ENCODE results near the gene PLBD2.

PLBD2 gene

GRCh38 chr12:113371808-113372207 is 13.4 kb downstream of the PLBD2 start:
- no peak for DNase-seq

DNA sequence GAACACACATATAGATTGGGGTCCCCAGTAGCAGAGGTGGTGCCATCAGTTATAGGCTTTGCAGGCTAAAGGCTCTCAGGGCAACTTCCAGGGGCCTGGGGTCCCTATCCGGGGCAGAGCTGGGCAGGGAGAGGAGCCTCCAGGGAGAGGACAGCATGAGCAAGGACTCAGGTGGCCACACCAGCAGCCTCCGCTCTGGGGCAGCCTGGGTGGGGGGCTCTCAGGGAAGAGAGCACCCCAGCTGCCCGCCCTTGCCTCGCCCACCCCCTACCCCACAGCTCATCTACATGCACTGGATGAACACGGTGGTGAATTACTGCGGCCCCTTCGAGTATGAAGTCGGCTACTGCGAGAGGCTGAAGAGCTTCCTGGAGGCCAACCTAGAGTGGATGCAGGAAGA is 14.0 kb downstream of the PLBD2 start:
- DNase-seq: no peak

GRCh38 chr12:113373440-113373839 is 15.1 kb downstream of the PLBD2 start:
- no peak for DNase-seq

GRCh38 chr12:113373969-113374368 is 15.6 kb downstream of the PLBD2 start:
- no peak for DNase-seq

- DNase-seq: no peak
Measured at GRCh38 chr12:113374823-113375428, 16.5 kb downstream of the PLBD2 start.

DNA sequence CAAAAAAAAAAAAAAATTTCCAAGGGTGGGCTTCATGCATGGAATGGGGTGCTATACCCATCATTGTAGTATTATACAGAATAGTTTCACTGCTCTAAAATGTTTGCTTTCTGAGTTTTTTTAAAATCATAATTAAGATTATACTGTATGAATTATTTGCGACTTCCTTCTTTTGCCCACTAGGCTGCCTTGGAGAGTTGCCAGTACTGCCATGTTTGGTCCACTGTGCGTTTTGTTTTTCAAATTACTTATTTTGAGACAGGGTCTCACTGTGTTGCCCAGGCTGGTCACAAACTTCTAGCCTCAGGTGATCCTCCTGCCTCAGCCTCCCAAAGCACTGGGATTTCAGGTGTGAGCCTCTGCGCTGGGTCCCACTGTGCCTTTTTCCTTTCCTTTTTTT is 19.9 kb downstream of the PLBD2 start:
- no peak for DNase-seq

DNA sequence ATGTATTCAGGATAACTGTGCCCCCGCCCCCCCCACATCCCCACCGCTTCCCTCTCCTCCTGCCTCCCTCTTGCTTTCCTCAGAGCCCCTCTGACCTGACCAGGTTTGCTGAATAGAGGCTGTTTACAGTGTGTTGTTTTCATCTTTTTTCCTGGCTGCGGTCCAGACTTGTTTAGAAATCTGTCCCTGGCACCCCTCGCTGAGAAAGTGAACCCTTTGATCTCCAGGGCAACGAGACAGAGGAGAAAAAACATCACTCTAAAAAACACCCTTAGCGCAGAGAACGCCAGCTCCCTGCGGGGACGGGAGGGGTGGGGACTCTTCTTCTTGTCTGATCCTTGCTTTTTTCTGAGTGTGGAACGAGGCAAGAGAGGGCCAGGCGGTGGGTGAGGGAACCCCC is 22.8 kb downstream of the PLBD2 start:
- no peak for DNase-seq

DNA sequence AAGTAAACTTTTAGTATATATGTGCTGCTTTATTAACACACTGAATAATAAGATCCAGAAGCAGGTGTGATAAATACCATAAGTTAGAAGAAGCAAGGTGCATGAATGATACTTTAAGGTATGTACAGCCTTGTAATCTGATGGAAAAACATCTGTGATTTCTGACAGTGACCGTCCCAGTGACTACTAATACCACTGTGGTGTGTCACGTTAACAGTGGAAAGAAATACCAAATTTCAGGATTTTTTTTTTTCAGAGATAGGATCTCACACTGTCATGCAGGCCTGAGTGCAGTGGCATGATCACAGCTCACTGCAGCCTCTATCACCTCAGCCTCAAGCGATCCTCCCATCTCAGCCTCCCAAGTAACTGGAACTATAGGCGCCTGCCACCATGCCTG is 23.8 kb downstream of the PLBD2 start:
- DNase-seq: no peak

DNA sequence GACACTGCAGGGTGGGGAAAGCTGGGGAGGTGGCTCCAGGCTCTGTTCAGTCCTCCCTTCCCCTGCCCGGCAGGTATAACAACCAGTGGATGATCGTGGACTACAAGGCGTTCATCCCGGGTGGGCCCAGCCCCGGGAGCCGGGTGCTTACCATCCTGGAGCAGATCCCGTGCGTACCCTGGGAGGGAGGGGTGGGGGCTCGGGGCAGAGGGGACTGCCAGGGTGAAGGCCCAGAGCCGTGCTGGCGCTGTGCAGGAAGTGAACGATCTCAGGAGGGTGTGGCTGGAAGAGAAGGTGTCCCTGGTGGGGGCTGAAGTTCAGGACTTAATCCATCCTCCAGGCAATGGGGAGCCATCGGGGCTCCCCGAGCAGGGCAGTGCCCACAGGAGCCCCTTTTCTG is 26.4 kb downstream of the PLBD2 start:
- no peak for DNase-seq

DNA sequence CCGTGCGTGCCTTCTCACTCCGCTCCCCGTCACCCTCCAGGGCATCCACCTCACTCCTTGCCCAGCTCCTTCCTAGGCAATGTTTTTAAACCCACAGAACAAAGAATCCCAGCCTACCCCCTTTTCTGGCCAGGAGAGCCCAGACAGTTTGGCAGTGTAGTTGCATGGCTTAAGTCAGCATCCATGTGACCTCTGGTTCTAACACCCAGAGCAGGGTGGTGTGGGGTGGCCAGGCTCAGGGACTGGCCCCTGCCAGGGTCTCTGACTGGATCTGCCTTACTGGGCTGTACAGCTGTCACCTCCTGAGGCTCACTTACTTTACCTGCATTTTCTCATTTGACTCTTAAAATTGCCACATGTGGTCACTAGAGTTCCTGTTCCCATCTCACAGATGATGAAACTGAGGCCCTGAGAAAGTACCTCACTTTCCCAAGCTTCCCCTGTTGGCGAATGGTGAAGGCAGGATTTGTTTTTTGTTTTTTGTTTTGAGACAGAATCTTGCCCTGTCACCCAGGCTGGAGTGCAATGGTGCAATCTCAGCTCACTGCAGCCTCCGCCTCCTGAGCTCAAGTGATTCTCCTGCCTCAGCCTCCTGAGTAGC is 27.0 kb downstream of the PLBD2 start:
- no peak for DNase-seq

- DNase-seq: no peak
Measured at GRCh38 chr12:113386866-113387566, 28.6 kb downstream of the PLBD2 start.

DNA sequence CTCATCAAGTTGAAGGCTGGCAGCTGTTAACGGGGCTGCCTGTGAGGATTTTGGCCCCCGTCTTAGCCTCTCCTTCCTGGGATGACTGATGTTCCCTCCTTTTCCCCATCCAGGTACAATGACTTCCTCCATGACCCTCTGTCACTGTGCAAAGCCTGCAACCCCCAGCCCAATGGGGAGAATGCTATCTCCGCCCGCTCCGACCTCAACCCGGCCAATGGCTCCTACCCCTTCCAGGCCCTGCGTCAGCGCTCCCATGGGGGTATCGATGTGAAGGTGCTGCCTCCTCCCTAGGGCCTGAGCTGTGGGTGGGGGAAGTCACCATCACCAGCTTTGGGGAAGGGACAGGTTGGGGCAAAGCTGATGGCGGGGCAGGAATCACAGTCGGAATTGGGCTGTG is 29.2 kb downstream of the PLBD2 start:
- no peak for DNase-seq

DNA sequence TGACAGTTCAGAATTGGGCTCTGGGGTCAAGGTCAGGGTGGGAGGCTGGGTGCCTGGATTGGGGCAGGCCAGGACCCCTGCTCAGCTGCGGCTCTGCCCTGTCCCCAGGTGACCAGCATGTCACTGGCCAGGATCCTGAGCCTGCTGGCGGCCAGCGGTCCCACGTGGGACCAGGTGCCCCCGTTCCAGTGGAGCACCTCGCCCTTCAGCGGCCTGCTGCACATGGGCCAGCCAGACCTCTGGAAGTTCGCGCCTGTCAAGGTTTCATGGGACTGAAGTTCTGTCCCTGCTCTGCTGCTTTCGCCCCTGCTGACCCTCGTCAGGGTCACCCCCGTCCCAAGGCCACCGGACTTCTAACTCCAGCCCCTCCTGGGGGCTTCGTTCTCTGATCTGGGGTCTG is 30.0 kb downstream of the PLBD2 start:
- no peak for DNase-seq

GRCh38 chr12:113390064-113391043 is 32.0 kb downstream of the PLBD2 start:
- DNase-seq: no peak

GRCh38 chr12:113391145-113391544 is 32.8 kb downstream of the PLBD2 start:
- DNase-seq: no peak

GRCh38 chr12:113391650-113392337 is 33.4 kb downstream of the PLBD2 start:
- DNase-seq: no peak

DNA sequence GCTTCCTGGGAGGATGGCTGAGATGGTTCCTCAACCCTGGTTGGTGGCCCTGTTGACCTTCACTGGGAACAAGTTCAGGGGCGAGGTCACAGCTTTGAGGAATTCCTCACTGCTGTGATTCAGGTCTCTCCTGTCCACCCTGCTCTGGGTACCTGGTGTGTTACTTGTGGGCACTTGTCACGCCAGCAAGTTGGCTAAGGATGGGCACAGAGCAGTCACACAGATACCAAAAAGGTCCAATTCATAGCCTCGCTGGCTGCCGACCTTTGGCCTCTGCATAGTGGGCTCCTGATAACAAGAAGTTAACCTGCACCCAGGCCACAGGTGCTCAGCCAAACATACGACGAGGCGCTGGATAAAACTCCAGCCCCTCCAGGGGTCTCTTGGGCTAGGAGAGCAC is 34.1 kb downstream of the PLBD2 start:
- DNase-seq: no peak

DNA sequence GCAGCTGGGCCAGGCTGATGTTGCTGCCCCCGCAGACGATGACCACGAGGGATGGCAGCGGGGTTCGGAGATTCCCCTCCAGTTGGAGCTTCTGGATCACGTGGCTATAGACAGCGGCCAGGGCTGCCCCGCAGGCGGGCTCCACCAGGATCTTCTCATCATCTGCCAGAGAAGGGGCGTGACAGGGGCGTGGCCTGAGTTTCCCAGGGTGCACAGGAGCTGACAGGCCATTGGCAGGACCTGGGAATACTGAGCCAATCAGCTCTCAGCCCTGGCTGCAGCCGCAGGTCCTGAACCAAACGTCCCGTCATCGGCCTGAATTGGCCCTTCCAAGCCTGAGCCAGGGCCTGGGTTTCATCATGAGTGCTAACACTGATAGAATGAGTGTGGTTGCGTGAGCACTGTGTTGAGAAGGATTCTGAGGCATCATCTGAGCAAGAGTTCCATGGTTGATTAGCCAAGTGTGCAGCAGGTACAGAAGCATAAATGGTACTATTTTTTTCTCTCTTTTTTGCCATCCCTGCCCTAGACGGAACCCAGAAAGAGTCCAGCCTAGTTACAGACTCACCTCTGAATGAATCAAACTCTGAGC is 34.7 kb downstream of the PLBD2 start:
- no peak for DNase-seq

- DNase-seq: no peak
Measured at GRCh38 chr12:113393749-113394148, 35.4 kb downstream of the PLBD2 start.

GRCh38 chr12:113395119-113395518 is 36.7 kb downstream of the PLBD2 start:
- no peak for DNase-seq

- no peak for DNase-seq
Measured at GRCh38 chr12:113396200-113396599, 37.8 kb downstream of the PLBD2 start.

DNA sequence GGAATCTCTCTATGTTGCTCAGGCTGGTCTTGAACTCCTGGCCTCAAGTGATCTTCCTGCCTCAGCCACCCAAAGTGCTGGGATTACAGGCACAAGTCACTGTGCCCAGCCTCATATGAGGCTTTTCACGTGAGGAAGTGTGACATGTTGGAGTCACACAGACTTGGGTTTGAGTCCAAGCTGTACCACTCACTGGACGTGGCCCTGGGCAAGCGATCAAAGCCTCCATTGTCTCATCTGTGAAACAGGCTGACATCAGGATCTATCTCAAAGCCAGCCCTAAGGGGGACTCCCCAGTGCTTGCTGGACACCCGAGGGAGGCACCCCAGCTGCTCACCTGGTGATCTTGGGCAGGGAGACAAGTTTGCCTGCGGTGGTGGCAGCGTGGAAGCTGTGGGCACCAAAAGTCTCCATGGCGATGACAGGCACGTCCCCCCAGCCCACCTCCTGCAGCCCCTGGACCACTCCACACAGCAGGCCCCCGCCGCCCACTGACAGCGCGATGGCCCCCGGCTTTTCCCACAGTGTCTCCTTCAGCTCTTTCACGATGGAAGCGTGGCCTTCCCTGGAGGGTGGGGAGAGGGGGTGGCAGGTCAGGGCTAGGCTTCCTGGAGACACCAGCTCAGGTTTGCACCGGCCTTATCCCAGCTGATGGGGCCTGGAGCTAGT is 38.6 kb downstream of the PLBD2 start:
- DNase-seq: no peak

All from CD4-positive, alpha-beta T cell treated with Interleukin-12 subunit alpha and Interleukin-12 subunit beta, for 1 hour (primary cell).